ENCODE measurements around the gene SBK2. TPM values are rescaled to one million over a fixed set of nuclear protein-coding genes. Genes with fewer than 3 reads are reported as not detected.

Gene SBK2
- total and polyA plus RNA-seq, 9 of the 15 experiments (the other 6 are each of a cell fraction or from before 2014, with no cell fraction given), result not detected

GRCh38 chr19:55486971-55487923 lies 49.7 kb downstream of the SBK2 start (continued):
- TF ChIP-seq ZNF699 (CRISPR knock-in tag; IDR thresholded peaks at IDR 0.05; ENCODE audit: insufficient replicate concordance), result no peak
- TF ChIP-seq, protein P1, sequence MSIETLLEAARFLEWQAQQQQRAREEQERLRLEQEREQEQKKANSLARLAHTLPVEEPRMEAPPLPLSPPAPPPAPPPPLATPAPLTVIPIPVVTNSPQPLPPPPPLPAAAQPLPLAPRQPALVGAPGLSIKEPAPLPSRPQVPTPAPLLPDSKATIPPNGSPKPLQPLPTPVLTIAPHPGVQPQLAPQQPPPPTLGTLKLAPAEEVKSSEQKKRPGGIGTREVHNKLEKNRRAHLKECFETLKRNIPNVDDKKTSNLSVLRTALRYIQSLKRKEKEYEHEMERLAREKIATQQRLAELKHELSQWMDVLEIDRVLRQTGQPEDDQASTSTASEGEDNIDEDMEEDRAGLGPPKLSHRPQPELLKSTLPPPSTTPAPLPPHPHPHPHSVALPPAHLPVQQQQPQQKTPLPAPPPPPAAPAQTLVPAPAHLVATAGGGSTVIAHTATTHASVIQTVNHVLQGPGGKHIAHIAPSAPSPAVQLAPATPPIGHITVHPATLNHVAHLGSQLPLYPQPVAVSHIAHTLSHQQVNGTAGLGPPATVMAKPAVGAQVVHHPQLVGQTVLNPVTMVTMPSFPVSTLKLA (conservative IDR thresholded peaks at IDR 0.05), result no peak
- no peak for TF ChIP-seq PHF21A (IDR thresholded peaks at IDR 0.05; ENCODE audit: borderline replicate concordance, low read depth)
- no peak for TF ChIP-seq JUNB (CRISPR knock-in tag; conservative IDR thresholded peaks at IDR 0.05)
- TF ChIP-seq RFX7 (CRISPR knock-in tag; IDR thresholded peaks at IDR 0.05), result no peak
- TF ChIP-seq, protein P2, sequence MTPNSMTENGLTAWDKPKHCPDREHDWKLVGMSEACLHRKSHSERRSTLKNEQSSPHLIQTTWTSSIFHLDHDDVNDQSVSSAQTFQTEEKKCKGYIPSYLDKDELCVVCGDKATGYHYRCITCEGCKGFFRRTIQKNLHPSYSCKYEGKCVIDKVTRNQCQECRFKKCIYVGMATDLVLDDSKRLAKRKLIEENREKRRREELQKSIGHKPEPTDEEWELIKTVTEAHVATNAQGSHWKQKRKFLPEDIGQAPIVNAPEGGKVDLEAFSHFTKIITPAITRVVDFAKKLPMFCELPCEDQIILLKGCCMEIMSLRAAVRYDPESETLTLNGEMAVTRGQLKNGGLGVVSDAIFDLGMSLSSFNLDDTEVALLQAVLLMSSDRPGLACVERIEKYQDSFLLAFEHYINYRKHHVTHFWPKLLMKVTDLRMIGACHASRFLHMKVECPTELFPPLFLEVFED (CRISPR knock-in tag; conservative IDR thresholded peaks at IDR 0.05), result no peak; the same call in 1 of the 2 replicates
- no peak for TF ChIP-seq SETDB1 (IDR thresholded peaks at IDR 0.05; ENCODE audit: low read length)
- no peak for TF ChIP-seq U2AF2 (optimal IDR thresholded peaks at IDR 0.05; ENCODE audit: low read depth, low read length)
- no peak for TF ChIP-seq RBM17 (IDR thresholded peaks at IDR 0.05; ENCODE audit: borderline replicate concordance, low read depth, low read length)
- TF ChIP-seq, protein P3, sequence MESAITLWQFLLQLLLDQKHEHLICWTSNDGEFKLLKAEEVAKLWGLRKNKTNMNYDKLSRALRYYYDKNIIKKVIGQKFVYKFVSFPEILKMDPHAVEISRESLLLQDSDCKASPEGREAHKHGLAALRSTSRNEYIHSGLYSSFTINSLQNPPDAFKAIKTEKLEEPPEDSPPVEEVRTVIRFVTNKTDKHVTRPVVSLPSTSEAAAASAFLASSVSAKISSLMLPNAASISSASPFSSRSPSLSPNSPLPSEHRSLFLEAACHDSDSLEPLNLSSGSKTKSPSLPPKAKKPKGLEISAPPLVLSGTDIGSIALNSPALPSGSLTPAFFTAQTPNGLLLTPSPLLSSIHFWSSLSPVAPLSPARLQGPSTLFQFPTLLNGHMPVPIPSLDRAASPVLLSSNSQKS (CRISPR knock-in tag; IDR thresholded peaks at IDR 0.05), result no peak
- TF ChIP-seq HDAC1 (IDR thresholded peaks at IDR 0.05), result 0 out of 4 replicates have a peak, but pooled peaks of 1 of the 2 experiments have one; percentile 26
- no peak for TF ChIP-seq ZNF165 (CRISPR knock-in tag; IDR thresholded peaks at IDR 0.05; ENCODE audit: borderline replicate concordance)
- TF ChIP-seq TCF3 (CRISPR knock-in tag; IDR thresholded peaks at IDR 0.05), result no peak
- TF ChIP-seq, protein P4, sequence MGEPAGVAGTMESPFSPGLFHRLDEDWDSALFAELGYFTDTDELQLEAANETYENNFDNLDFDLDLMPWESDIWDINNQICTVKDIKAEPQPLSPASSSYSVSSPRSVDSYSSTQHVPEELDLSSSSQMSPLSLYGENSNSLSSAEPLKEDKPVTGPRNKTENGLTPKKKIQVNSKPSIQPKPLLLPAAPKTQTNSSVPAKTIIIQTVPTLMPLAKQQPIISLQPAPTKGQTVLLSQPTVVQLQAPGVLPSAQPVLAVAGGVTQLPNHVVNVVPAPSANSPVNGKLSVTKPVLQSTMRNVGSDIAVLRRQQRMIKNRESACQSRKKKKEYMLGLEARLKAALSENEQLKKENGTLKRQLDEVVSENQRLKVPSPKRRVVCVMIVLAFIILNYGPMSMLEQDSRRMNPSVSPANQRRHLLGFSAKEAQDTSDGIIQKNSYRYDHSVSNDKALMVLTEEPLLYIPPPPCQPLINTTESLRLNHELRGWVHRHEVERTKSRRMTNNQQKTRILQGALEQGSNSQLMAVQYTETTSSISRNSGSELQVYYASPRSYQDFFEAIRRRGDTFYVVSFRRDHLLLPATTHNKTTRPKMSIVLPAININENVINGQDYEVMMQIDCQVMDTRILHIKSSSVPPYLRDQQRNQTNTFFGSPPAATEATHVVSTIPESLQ (CRISPR knock-in tag; IDR thresholded peaks at IDR 0.05), result no peak
- TF ChIP-seq THAP7 (CRISPR knock-in tag; IDR thresholded peaks at IDR 0.05), result no peak
- TF ChIP-seq ZNF212 (CRISPR knock-in tag; IDR thresholded peaks at IDR 0.05), result no peak
- TF ChIP-seq THRAP3 (IDR thresholded peaks at IDR 0.05; ENCODE audit: borderline replicate concordance), result no peak
- TF ChIP-seq XRCC3 (IDR thresholded peaks at IDR 0.05), result no peak
- no peak for TF ChIP-seq KAT8 (IDR thresholded peaks at IDR 0.05; ENCODE audit: low read depth)
- no peak for TF ChIP-seq TOE1 (IDR thresholded peaks at IDR 0.05; ENCODE audit: borderline replicate concordance)
- no peak for TF ChIP-seq TOE1 (CRISPR knock-in tag; IDR thresholded peaks at IDR 0.05; ENCODE audit: borderline replicate concordance, low read depth)
- peak; percentile 64; the same call in 1 of the 2 replicates for TF ChIP-seq SP1 (CRISPR knock-in tag; IDR thresholded peaks at IDR 0.05)
